ENCODE results near the gene GVQW3.

DNA sequence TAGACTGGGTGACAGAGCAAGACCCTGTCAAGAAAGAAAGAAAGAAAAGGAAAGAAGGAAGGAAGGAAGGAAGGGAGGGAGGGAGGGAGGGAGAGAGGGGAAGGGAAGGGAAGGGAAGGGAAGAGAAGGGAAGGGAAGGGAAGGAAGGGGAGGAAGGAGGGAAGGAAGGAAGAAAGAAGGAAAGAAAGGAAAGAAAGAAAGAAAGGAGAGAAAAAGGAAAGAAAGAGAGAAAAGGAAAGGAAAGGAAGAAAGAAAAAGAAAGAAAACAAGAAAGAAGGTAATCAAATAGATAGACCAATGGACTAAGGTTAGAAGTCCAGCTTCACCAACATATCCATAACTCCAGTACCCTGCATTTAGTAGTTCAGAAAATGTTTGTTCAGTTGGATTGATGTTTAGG is 45.5 kb downstream of the GVQW3 start:
- TF ChIP-seq, protein P1, sequence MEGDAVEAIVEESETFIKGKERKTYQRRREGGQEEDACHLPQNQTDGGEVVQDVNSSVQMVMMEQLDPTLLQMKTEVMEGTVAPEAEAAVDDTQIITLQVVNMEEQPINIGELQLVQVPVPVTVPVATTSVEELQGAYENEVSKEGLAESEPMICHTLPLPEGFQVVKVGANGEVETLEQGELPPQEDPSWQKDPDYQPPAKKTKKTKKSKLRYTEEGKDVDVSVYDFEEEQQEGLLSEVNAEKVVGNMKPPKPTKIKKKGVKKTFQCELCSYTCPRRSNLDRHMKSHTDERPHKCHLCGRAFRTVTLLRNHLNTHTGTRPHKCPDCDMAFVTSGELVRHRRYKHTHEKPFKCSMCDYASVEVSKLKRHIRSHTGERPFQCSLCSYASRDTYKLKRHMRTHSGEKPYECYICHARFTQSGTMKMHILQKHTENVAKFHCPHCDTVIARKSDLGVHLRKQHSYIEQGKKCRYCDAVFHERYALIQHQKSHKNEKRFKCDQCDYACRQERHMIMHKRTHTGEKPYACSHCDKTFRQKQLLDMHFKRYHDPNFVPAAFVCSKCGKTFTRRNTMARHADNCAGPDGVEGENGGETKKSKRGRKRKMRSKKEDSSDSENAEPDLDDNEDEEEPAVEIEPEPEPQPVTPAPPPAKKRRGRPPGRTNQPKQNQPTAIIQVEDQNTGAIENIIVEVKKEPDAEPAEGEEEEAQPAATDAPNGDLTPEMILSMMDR (IDR thresholded peaks at IDR 0.05 in 2 of 3, conservative IDR thresholded peaks at IDR 0.05 in 1 of 3; ENCODE audit: borderline replicate concordance in 1 of 3, insufficient read depth in 1 of 3, low read depth in 2 of 3, low read length in 2 of 3), result no peak
- TF ChIP-seq EZH2 (IDR thresholded peaks at IDR 0.05), result no peak

Data from HCT116 (cell line).